HepG2 (cell line): ENCODE results near the gene MIGA2. TPM values are rescaled to one million over a fixed set of nuclear protein-coding genes. Genes with fewer than 3 reads are reported as not detected.

Experiments
- CEBPB ChIP-seq: IDR thresholded peaks from 2 replicates; pipeline ENCODE4 v1.6.1; 2011; ENCODE audit warnings: low read depth, low read length, improper control_type of control experiment, borderline replicate concordance
- ERF ChIP-seq: IDR thresholded peaks from 2 replicates; pipeline ENCODE4 v1.6.1; 2018; ENCODE audit warnings: missing biosample characterization, missing genetic modification reagents
- GZF1 ChIP-seq: sonication (generic); formaldehyde crosslinking; IDR thresholded peaks from 2 replicates; pipeline ENCODE4 v1.5.1; 2020; ENCODE audit warnings: mild to moderate bottlenecking, missing genetic modification reagents
- KAT7 ChIP-seq: IDR thresholded peaks from 2 replicates; pipeline ENCODE4 v1.6.1; 2018; ENCODE audit warnings: borderline replicate concordance, missing compliant biosample characterization
- KDM5A ChIP-seq: fragments of 200-600 bp; sonication (generic); IDR thresholded peaks from 2 replicates; pipeline ENCODE4 v1.7.0; 2018; ENCODE audit warnings: antibody characterized with exemption, mild to moderate bottlenecking, low read length, borderline replicate concordance
- MTA1 ChIP-seq: sonication (generic); formaldehyde crosslinking; IDR thresholded peaks from 2 replicates; pipeline ENCODE4 v1.4.0; 2020; ENCODE audit warnings: missing genetic modification reagents, mild to moderate bottlenecking, borderline replicate concordance
- PCBP2 ChIP-seq: fragments of 200-400 bp; formaldehyde crosslinking; optimal IDR thresholded peaks from 2 replicates; pipeline ENCODE3; 2018; ENCODE audit warnings: low read length, low read depth; ENCODE audit not compliant: poor library complexity, severe bottlenecking
- POLR2A ChIP-seq, 2 experiments: IDR thresholded peaks; 2 replicates each; pipeline ENCODE4 v1.6.1; 2011; ENCODE audit warnings: low read depth in 2 of 2, low read length in 2 of 2, mild to moderate bottlenecking in 1 of 2, moderate library complexity in 1 of 2; ENCODE audit not compliant: insufficient read depth in 1 of 2
- POLR2G ChIP-seq: fragments of 200-400 bp; formaldehyde crosslinking; IDR thresholded peaks from 2 replicates; pipeline ENCODE4 v1.6.1; 2018; ENCODE audit warnings: mild to moderate bottlenecking, low read depth, low read length, moderate library complexity
- RNF219 ChIP-seq: sonication (generic); formaldehyde crosslinking; IDR thresholded peaks from 2 replicates; pipeline ENCODE4 v1.5.0; 2020; ENCODE audit warnings: mild to moderate bottlenecking, missing genetic modification reagents
- SIX1 ChIP-seq: sonication (generic); formaldehyde crosslinking; IDR thresholded peaks from 2 replicates; pipeline ENCODE4 v1.4.0; 2020; ENCODE audit warnings: missing genetic modification reagents, borderline replicate concordance
- SMAD1 ChIP-seq: sonication (generic); formaldehyde crosslinking; IDR thresholded peaks from 2 replicates; pipeline ENCODE4 v1.4.0; 2020; ENCODE audit warnings: missing genetic modification reagents, low read depth, mild to moderate bottlenecking, borderline replicate concordance
- SP1 ChIP-seq, 2 experiments: fragments of 450-650 bp in 1 of 2; sonication (generic) in 1 of 2; formaldehyde crosslinking in 1 of 2; IDR thresholded peaks; 2 replicates each; pipeline versions ENCODE4 v1.4.0 to v1.6.1; 2016 to 2020; ENCODE audit warnings: missing genetic modification reagents in 1 of 2
- ZFP36L2 ChIP-seq: sonication (generic); formaldehyde crosslinking; IDR thresholded peaks from 2 replicates; pipeline ENCODE4 v1.4.0; 2020; ENCODE audit warnings: missing genetic modification reagents
- ZNF30 ChIP-seq: sonication (generic); formaldehyde crosslinking; IDR thresholded peaks from 2 replicates; pipeline ENCODE4 v1.5.0; 2020; ENCODE audit warnings: mild to moderate bottlenecking, missing genetic modification reagents
- ZNF367 ChIP-seq: sonication (generic); formaldehyde crosslinking; IDR thresholded peaks from 2 replicates; pipeline ENCODE4 v1.4.0; 2020; ENCODE audit warnings: missing genetic modification reagents, borderline replicate concordance
- ZNF383 ChIP-seq: sonication (generic); formaldehyde crosslinking; IDR thresholded peaks from 2 replicates; pipeline ENCODE4 v1.4.0; 2020; ENCODE audit warnings: missing genetic modification reagents, mild to moderate bottlenecking, borderline replicate concordance
- ZNF788 ChIP-seq: sonication (generic); formaldehyde crosslinking; IDR thresholded peaks from 2 replicates; pipeline ENCODE4 v1.5.0; 2020; ENCODE audit warnings: mild to moderate bottlenecking, missing genetic modification reagents, borderline replicate concordance
- ZNF792 ChIP-seq: IDR thresholded peaks from 2 replicates; pipeline ENCODE4 v1.6.1; 2016
- ZXDC ChIP-seq: sonication (generic); formaldehyde crosslinking; IDR thresholded peaks from 2 replicates; pipeline ENCODE4 v1.5.0; 2020; ENCODE audit warnings: mild to moderate bottlenecking, missing genetic modification reagents
- polyA plus RNA-seq, 8 experiments: library from polyadenylated mRNA; depleted of rRNA in 3 of 8; stranded (reverse) in 7 of 8; unstranded in 1 of 8; fragments of >200 nt; fragmentation: Illumina TruSeq in 4 of 8; extraction: Trizol in 4 of 8; gene quantifications; 2 replicates each; pipeline versions ENCODE4 v1.2.1 to v1.2.3, GENCODE V29; 2011 to 2016; ENCODE audit warnings: low read depth in 4 of 8, missing spikeins in 1 of 8, mixed read lengths in 1 of 8; ENCODE audit not compliant: insufficient read depth in 1 of 8
- total RNA-seq, 5 experiments: library from RNA; depleted of rRNA; stranded (reverse); fragments of >200 nt; fragmentation: Illumina TruSeq; extraction: Trizol; gene quantifications; 2 replicates each; pipeline ENCODE4 v1.2.3, GENCODE V29; 2016; ENCODE audit warnings: low read depth in 1 of 5
- TF ChIP-seq, protein P1 (sequence below): sonication (generic); formaldehyde crosslinking; IDR thresholded peaks from 2 replicates; pipeline ENCODE4 v1.4.0; 2020; ENCODE audit warnings: mild to moderate bottlenecking, missing genetic modification reagents
- TF ChIP-seq, protein P2 (sequence below): sonication (generic); formaldehyde crosslinking; IDR thresholded peaks from 2 replicates; pipeline ENCODE4 v1.8.1; 2023; ENCODE audit warnings: mild to moderate bottlenecking, moderate library complexity, missing genetic modification reagents

Gene MIGA2
- total and polyA plus RNA-seq, 2 of the 13 experiments (the other 11 are each of a cell fraction or from before 2014, with no cell fraction given), result 10.8 to 17.1 TPM

DNA sequence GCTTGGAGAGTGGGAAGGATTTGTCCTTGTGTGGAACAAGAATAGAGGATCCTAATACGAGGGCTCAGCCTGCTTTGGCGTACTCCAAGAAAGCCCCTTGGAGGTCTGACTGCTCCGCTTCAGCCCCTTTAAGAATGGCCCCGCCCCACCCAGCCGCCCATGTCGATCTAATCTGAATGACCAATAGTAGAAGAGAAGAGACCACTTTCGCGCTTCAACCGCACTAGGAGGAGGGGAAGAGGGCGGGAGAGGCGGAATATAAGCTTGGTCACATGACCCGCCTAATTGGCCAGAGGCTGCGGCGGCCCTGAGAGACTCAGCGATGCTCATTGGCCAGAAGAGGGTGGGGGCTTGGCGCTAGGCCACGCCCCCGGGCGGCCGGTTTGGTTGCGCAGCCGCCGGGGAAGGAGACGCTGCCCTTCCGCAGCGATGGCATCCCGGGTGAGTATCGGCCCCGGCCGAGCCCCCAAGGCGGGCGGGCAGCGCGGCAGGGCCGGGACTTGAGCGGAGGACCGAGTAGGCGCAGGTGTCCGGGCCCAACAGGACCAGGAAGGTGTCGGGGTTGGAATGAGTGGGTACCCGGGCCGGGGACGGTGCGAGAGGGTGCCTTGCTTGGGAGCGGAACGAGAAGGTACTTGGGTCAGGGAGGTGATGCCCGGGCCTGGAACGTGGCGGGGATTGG lies at the start of gene MIGA2 (continued):
- TF ChIP-seq ZXDC (CRISPR knock-in tag), result no peak
- no peak for TF ChIP-seq PCBP2
- TF ChIP-seq ERF (CRISPR knock-in tag), result 0 out of 2 replicates have a peak, but pooled peaks have one; percentile 52
- TF ChIP-seq ZNF367, result no peak
- TF ChIP-seq MTA1 (CRISPR knock-in tag), result no peak
- TF ChIP-seq SIX1 (CRISPR knock-in tag), result 0 out of 2 replicates have a peak, but pooled peaks have one; percentile 11
- no peak for TF ChIP-seq ZNF30 (CRISPR knock-in tag)
- no peak for TF ChIP-seq SP1 (IDR thresholded peaks at IDR 0.05)
- peak; percentile 90 for TF ChIP-seq SP1 (CRISPR knock-in tag; IDR thresholded peaks at IDR 0.05)
- 0 out of 2 replicates have a peak, but pooled peaks have one; percentile 72 for TF ChIP-seq ZFP36L2
- TF ChIP-seq KDM5A, result peak; percentile 64
- peak; percentile 43; the same call in 1 of the 2 replicates for TF ChIP-seq CEBPB
- TF ChIP-seq RNF219 (CRISPR knock-in tag), result no peak
- TF ChIP-seq POLR2A (IDR thresholded peaks at IDR 0.05; ENCODE audit: insufficient read depth in 1 of 2, low read depth in 2 of 2, low read length in 2 of 2), result peak; percentile 71 to 74
- TF ChIP-seq POLR2G, result peak; percentile 89
- no peak for TF ChIP-seq GZF1 (CRISPR knock-in tag)
- TF ChIP-seq ZNF788, result no peak
- TF ChIP-seq, protein P1, sequence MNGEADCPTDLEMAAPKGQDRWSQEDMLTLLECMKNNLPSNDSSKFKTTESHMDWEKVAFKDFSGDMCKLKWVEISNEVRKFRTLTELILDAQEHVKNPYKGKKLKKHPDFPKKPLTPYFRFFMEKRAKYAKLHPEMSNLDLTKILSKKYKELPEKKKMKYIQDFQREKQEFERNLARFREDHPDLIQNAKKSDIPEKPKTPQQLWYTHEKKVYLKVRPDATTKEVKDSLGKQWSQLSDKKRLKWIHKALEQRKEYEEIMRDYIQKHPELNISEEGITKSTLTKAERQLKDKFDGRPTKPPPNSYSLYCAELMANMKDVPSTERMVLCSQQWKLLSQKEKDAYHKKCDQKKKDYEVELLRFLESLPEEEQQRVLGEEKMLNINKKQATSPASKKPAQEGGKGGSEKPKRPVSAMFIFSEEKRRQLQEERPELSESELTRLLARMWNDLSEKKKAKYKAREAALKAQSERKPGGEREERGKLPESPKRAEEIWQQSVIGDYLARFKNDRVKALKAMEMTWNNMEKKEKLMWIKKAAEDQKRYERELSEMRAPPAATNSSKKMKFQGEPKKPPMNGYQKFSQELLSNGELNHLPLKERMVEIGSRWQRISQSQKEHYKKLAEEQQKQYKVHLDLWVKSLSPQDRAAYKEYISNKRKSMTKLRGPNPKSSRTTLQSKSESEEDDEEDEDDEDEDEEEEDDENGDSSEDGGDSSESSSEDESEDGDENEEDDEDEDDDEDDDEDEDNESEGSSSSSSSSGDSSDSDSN (CRISPR knock-in tag), result peak; percentile 81
- TF ChIP-seq ZNF792, result peak; percentile 67; the same call in 1 of the 2 replicates
- TF ChIP-seq ZNF383 (CRISPR knock-in tag), result no peak
- TF ChIP-seq SMAD1 (CRISPR knock-in tag), result 0 out of 2 replicates have a peak, but pooled peaks have one; percentile 15
- TF ChIP-seq KAT7, result peak; percentile 50; the same call in 1 of the 2 replicates
- TF ChIP-seq, protein P2, sequence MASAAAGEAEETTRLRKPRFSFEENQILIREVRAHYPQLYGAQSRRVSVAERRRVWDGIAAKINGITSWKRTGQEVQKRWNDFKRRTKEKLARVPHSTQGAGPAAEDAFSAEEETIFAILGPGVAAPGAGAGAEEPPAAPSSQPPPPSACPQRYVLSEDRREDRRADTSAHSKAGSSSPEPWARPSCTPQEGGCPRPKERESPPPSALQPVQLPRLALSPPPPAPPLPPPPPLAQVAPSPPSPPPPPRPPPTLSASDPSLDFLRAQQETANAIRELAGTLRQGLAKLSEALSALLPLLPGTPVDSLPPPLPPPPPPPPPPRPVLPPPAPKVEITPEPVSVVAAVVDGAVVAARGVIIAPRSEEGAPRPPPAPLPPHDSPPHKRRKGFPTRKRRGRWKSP, result no peak
